ENCODE results near the gene EFTUD2. TPM values are rescaled to one million over a fixed set of nuclear protein-coding genes. Genes with fewer than 3 reads are reported as not detected.

Gene EFTUD2
- total and polyA plus RNA-seq, 2 donors (not counting 1 experiment from before 2014, with no cell fraction given): 43.2 to 133 TPM

GRCh38 chr17:44900894-44901293 is 1.6 kb upstream of the EFTUD2 start:
- DNase-seq (no peak), ATAC-seq (ENCODE audit: low read depth) (no peak)
- peaks cover 33% of the 10 kb centered on the region for H3K79me2 ChIP-seq (ENCODE audit: control insufficient read depth, insufficient read depth, low read length)
- H4K20me1 ChIP-seq (ENCODE audit: control insufficient read depth, insufficient read depth, low read length, poor library complexity, severe bottlenecking): no peaks in the 10 kb centered on the region
- Mint-ChIP-seq H3K9me3 (ENCODE audit: insufficient read depth) (no peaks in the 10 kb centered on the region), H3K4me1 (peaks cover 22% of the 10 kb centered on the region), H3K27ac (no peak overlapping the region), H3K27me3 (peaks cover 5% of the 10 kb centered on the region), H3K4me3 (peak overlapping the region; percentile 26)
- no peak overlapping the region for H3K4me3 ChIP-seq (ENCODE audit: control extremely low read depth in 1 of 5, extremely low read depth in 1 of 5, insufficient read depth in 1 of 5, low read depth in 2 of 5, low read length in 4 of 5)
- CTCF ChIA-PET: interaction anchor here (1.0 to 3.3 kb wide), 2 partner anchors 19 to 234 kb away, joined by 3 to 8 read pairs; no protein-coding TSS in a partner anchor
- no peaks in the 10 kb centered on the region for H3K9me3 ChIP-seq (ENCODE audit: control extremely low read depth in 1 of 3, control insufficient read depth in 2 of 3, insufficient read depth in 1 of 3, low read length in 2 of 3)
- POLR2A ChIA-PET: no interaction called here
- H3K4me1 ChIP-seq (ENCODE audit: control insufficient read depth in 2 of 2, insufficient read depth in 2 of 2, low read length in 2 of 2): peaks cover 13 to 23% of the 10 kb centered on the region in 2 donors
- H3K36me3 ChIP-seq (replicated peaks in 1 of 2; ENCODE audit: control extremely low read depth in 1 of 2, control insufficient read depth in 1 of 2, extremely low read depth in 1 of 2, insufficient read depth in 2 of 2, low read length in 1 of 2): peaks cover 0 to under 1% of the 10 kb centered on the region in 2 experiments
- 53% methylated on average over 2 of the region's 3 CpGs for WGBS (ENCODE audit: insufficient coverage)
- intact Hi-C loops (cut with micrococcal nuclease): no loop called here
- H3K27ac ChIP-seq (ENCODE audit: low read length in 2 of 2): no peak overlapping the region
- no peak overlapping the region for H3K9ac ChIP-seq (ENCODE audit: low read length)
- peaks cover 0 to 3% (median 0%) of the 10 kb centered on the region in 4 experiments for H3K27me3 ChIP-seq (replicated peaks in 1 of 4; ENCODE audit: control extremely low read depth in 1 of 4, control insufficient read depth in 3 of 4, insufficient read depth in 4 of 4, low read length in 3 of 4)
- H3K4me2 ChIP-seq (replicated peaks; ENCODE audit: low read depth, low read length, poor library complexity, severe bottlenecking): no peak overlapping the region
- H2AFZ ChIP-seq (ENCODE audit: insufficient read depth, low read depth, low read length, poor library complexity, severe bottlenecking): no peak overlapping the region
- TF ChIP-seq EZH2 (IDR thresholded peaks at IDR 0.05; ENCODE audit: borderline replicate concordance, insufficient read depth, low read depth, low read length, poor library complexity, severe bottlenecking): no peak
- no peak for TF ChIP-seq CTCF (IDR thresholded peaks at IDR 0.05)

GRCh38 chr17:44898768-44899073 is 524 bp downstream of the EFTUD2 start:
- peaks cover 0 to 3% (median 0%) of the 10 kb centered on the region in 4 experiments for H3K27me3 ChIP-seq (replicated peaks in 1 of 4; ENCODE audit: control extremely low read depth in 1 of 4, control insufficient read depth in 3 of 4, insufficient read depth in 4 of 4, low read length in 3 of 4)
- WGBS (ENCODE audit: insufficient coverage): 2% methylated on average over 6 of the region's 7 CpGs

More at GRCh38 chr17:44898768-44899073, 524 bp downstream of the EFTUD2 start:
- Histone ChIP-seq H3K79me2 (ENCODE audit: control insufficient read depth, insufficient read depth, low read length) (peaks cover 55% of the 10 kb centered on the region), H3K9me3 (ENCODE audit: control extremely low read depth in 1 of 3, control insufficient read depth in 2 of 3, insufficient read depth in 1 of 3, low read length in 2 of 3) (no peaks in the 10 kb centered on the region), H3K36me3 (replicated peaks in 1 of 2; ENCODE audit: control extremely low read depth in 1 of 2, control insufficient read depth in 1 of 2, extremely low read depth in 1 of 2, insufficient read depth in 2 of 2, low read length in 1 of 2) (peaks cover 9 to 16% of the 10 kb centered on the region in 2 experiments), H3K4me3 (ENCODE audit: control extremely low read depth in 1 of 5, extremely low read depth in 1 of 5, insufficient read depth in 1 of 5, low read depth in 2 of 5, low read length in 4 of 5) (peak overlapping the region; percentile 77 to 98 (median 88)), H2AFZ (ENCODE audit: insufficient read depth, low read depth, low read length, poor library complexity, severe bottlenecking) (peak overlapping the region; percentile 83), H4K20me1 (ENCODE audit: control insufficient read depth, insufficient read depth, low read length, poor library complexity, severe bottlenecking) (peaks cover 16% of the 10 kb centered on the region), H3K9ac (ENCODE audit: low read length) (peak overlapping the region; percentile 92), H3K27ac (ENCODE audit: low read length in 2 of 2) (peak overlapping the region; percentile 98 to 100), H3K4me1 (ENCODE audit: control insufficient read depth in 2 of 2, insufficient read depth in 2 of 2, low read length in 2 of 2) (peaks cover 13 to 23% of the 10 kb centered on the region in 2 donors), H3K4me2 (replicated peaks; ENCODE audit: low read depth, low read length, poor library complexity, severe bottlenecking) (peak overlapping the region; percentile 83)
- intact Hi-C loops (cut with micrococcal nuclease): loop anchor here (1.0 kb wide), 4 partner anchors 49 to 190 kb away; partner anchors contain the start of genes C1QL1, DBF4B, KIF18B and NMT1
- Mint-ChIP-seq H3K27me3 (no peaks in the 10 kb centered on the region), H3K27ac (peak overlapping the region; percentile 100), H3K4me3 (peak overlapping the region; percentile 98), H3K4me1 (peaks cover 29% of the 10 kb centered on the region), H3K9me3 (ENCODE audit: insufficient read depth) (no peaks in the 10 kb centered on the region)
- TF ChIP-seq EZH2 (IDR thresholded peaks at IDR 0.05; ENCODE audit: borderline replicate concordance, insufficient read depth, low read depth, low read length, poor library complexity, severe bottlenecking) (no peak), CTCF (IDR thresholded peaks at IDR 0.05) (no peak)
- ATAC-seq (ENCODE audit: low read depth) (no peak), DNase-seq (no peak)
- ChIA-PET CTCF (interaction anchor here (1.0 to 2.2 kb wide), 7 partner anchors 20 to 299 kb away, joined by 3 to 9 read pairs (median 4); no protein-coding TSS in a partner anchor), POLR2A (interaction anchor here (0.7 to 2.1 kb wide), 4 partner anchors 162 to 331 kb away, joined by 3 to 9 read pairs (median 4); partner anchors contain the start of genes HEXIM1 and NMT1)

Measured in B cell (primary cell).